HL-60 (cell line): ENCODE results near the gene SIDT2.

Source experiments
- DNase-seq, 2 experiments: peaks; one replicate each; pipeline ENCODE4 v3.0.0-alpha.2; 2010 to 2020; ENCODE audit warnings: low read depth in 1 of 2, low spot score in 1 of 2
- H3K27ac ChIP-seq: fragments of 250-450 bp; sonication (Bioruptor Pico); replicated peaks from 2 replicates; pipeline ENCODE4 v1.5.1; 2020; ENCODE audit warnings: mild to moderate bottlenecking, moderate library complexity
- H3K27me3 ChIP-seq: fragments of 250-450 bp; sonication (Bioruptor Pico); 2 replicates; pipeline ENCODE4 v1.5.1; 2021; ENCODE audit warnings: mild to moderate bottlenecking, moderate library complexity; ENCODE audit not compliant: insufficient read depth, poor library complexity, severe bottlenecking
- H3K4me3 ChIP-seq: replicated peaks from 2 replicates; pipeline ENCODE4 v1.5.1; 2011; ENCODE audit warnings: mild to moderate bottlenecking, control low read depth, low read length; ENCODE audit not compliant: insufficient read depth
- CTCF ChIP-seq: IDR thresholded peaks from one replicate; pipeline ENCODE4 v1.5.1; 2011; ENCODE audit warnings: low read length, control low read depth, inconsistent platforms; ENCODE audit not compliant: insufficient read depth
- GABPA ChIP-seq: IDR thresholded peaks from 2 replicates; pipeline ENCODE4 v1.6.1; 2012; ENCODE audit warnings: low read depth
- POLR2AphosphoS5 ChIP-seq: IDR thresholded peaks from 2 replicates; pipeline ENCODE4 v1.6.1; 2012; ENCODE audit warnings: low read depth
- REST ChIP-seq: IDR thresholded peaks from 2 replicates; pipeline ENCODE4 v1.6.1; 2012; ENCODE audit warnings: low read depth; ENCODE audit not compliant: insufficient replicate concordance
- SPI1 ChIP-seq: IDR thresholded peaks from 2 replicates; pipeline ENCODE4 v1.6.1; 2012; ENCODE audit warnings: low read depth, mild to moderate bottlenecking, borderline replicate concordance

Gene SIDT2

GRCh38 chr11:117221775-117222517 is 43.4 kb downstream of the SIDT2 start:
- H3K27ac ChIP-seq, result no peak overlapping the region
- H3K27me3 ChIP-seq, result no peaks in the 10 kb centered on the region
- no peak overlapping the region for H3K4me3 ChIP-seq
- TF ChIP-seq CTCF (no peak), REST (no peak), POLR2AphosphoS5 (no peak), SPI1 (no peak), GABPA (no peak)
- DNase-seq, result no peak

DNA sequence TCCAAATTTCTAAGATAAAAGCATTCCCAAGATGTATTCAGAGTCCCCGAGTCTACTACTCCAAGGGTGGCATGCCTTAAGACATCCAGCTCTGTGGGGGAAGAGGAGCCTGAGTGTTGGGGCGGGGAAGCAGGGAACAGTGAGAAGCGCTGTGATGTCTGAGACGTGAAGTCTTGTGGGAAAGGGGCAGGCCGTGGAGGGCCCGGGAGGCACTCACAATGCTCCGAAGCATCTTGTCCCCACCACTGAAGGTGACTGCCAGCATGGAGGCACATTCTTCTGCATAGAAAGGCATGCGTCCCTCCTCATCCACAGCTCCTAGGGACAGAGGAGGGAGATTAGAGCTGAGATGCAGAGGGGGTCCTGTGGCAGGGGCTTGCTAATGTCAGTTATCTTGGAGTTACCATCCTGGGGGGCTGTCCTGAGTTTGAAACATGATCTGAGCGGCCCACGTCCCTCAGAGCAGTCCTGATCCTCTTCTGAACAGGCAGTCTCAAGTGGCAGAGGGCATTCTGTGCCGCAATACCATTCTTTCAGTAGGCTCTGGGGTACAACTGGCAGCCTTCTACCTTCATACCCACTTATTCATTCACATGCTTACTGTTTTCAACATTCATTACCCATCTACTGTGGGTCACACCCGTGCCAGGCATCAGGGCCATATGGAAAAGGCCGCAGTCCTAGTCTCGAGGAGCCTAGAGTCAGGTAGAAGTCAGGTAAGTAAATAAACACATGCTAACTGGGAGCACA is 44.6 kb downstream of the SIDT2 start:
- no peak for TF ChIP-seq SPI1
- TF ChIP-seq POLR2AphosphoS5, result no peak
- TF ChIP-seq CTCF, result no peak
- no peak for TF ChIP-seq GABPA
- no peak for TF ChIP-seq REST
- Histone ChIP-seq H3K27me3 (no peaks in the 10 kb centered on the region), H3K4me3 (no peak overlapping the region), H3K27ac (no peak overlapping the region)
- DNase-seq, result no peak

GRCh38 chr11:117223741-117224689 is 45.5 kb downstream of the SIDT2 start:
- no peak for DNase-seq
- Histone ChIP-seq H3K4me3 (no peak overlapping the region), H3K27me3 (no peaks in the 10 kb centered on the region), H3K27ac (no peak overlapping the region)
- TF ChIP-seq REST, result no peak
- TF ChIP-seq POLR2AphosphoS5, result no peak
- no peak for TF ChIP-seq CTCF
- no peak for TF ChIP-seq GABPA
- TF ChIP-seq SPI1, result no peak
